NCI-H748 (cell line): ENCODE measurements around the gene FAM53C.
"Not testable (repeated sequence)": the region's sequence is repeated elsewhere in the genome, so short reads cannot be mapped to it uniquely, and the experiment has no call there.

Source experiments
- DNase-seq: peaks from one replicate; lab custom pipeline; 2025; ENCODE audit not compliant: unreplicated experiment; lab: John Stamatoyannopoulos, UW

FAM53C gene

DNA sequence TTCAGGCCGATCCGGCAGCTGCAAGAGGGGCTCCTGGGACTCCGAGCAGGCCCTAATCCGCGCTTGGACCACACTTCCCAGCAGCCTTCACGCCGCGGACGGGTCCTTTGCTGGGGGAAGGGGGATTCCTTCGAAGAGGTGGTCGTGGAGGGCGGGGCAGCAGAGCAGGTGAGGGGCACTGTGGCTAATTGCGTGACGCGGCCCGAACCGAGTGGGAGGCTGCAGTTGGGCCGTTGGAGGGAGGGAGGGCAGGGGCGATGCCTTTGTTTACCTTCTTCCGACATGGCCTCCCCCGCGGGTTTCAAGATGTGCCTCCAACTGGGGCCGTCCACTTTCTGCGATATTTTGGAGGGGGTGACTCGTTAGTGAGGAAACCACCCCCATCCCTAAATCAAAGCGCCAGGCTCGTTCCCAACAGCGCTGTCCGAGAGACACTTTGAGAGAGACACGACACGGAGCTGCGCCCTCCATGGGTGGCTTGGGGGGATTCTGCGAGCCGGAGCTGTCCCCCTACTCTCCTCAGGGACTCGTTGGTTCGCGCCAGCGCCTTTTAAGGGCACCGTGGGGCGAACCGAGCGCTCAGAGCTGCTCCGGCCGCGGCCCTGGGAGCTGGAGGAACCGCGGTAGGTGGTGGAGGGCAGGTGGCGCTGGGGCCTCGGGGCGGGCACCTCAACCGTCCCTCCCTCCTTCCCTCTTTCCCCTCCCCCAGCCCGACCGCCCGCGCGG, at the start of gene FAM53C:
TSS of gene FAM53C (plus strand) at position 582 of the 726 bp plus-strand sequence. CDS start 3,070 bp downstream, outside the sequence.
- peak; percentile 95 for DNase-seq

- no peak for DNase-seq
Measured at GRCh38 chr5:138289296-138289695, 48.8 kb upstream of the FAM53C start.

- DNase-seq = no peak
Measured at GRCh38 chr5:138303372-138303771, 34.7 kb upstream of the FAM53C start.

GRCh38 chr5:138305797-138306196, 32.3 kb upstream of the FAM53C start:
- DNase-seq = peak; percentile 18

DNA sequence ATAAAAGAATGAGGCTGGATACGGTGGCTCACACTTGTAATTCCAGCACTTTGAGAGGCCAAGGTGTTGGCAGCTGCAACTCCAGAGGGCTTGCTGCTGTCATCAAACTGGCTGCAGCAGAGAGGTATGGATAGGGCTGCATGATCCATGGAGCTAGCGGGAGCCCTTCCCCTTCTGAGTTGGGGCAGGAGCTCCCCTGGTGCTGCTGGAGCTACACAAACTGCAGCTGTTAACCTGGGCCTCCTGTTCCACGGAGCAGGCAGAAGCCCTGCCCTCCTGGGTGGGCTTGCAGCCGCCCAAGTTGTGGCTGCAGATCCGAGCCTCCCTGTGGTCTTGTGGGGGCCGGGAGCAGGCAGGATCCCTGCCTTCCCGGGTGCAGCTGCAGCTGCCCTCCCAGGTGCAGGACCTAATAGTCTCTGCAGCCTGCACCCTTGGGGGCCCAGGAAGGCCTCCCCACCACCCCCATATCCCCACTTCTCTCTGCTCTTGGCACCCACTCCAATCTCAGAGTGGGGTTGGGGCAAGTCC, 22.3 kb upstream of the FAM53C start:
- DNase-seq = no peak

- DNase-seq = no peak
Measured at GRCh38 chr5:138316355-138316754, 21.7 kb upstream of the FAM53C start.

DNA sequence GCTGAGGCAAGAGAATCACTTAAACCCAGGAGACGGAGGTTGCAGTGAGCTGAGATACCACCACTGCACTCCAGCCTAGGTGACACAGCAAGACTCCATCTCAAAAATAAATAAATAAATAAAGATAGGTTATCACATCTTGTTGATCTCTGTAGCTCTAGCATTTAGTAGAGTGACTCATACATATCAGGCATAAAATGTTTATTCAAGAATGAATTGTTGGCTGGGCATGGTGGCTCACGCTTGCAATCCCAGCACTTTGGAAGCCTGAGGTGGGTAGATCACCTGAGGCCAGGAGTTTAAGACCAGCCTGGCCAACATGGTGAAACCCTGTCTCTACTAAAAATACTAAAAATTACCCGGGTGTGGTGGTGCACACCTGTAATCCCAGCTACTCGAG, 19.9 kb upstream of the FAM53C start:
- not testable (repeated sequence) for DNase-seq

DNA sequence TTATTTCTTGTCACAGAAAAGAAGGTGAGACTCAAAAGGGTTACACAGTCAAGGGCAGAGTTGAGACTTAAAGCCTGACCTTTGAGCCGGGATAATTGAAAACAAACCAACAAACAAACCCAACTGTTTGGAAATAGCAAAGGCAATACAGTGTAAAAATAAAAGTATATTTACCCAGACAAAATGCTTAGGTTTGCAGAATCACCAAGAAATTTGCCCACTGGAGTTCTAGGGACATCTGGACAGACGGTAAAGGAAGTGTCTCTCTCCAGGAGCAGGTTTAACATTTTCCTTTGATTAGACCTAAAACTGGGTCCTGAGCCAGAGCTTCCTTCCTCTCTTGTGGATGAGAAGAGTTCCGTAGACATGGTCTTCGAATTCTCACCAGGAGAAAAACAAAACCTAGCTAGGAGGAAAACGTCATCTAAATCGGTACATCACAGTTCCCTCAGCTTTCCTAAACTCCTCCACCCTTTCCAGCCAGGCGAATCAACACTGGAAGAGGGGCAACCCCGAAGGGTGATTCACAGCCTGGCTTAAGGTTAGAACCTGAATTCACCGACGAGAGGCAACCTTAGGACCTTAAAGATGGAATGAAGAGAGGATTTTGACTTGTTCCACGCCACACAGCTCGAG, 7.1 kb upstream of the FAM53C start:
- no peak for DNase-seq

DNA sequence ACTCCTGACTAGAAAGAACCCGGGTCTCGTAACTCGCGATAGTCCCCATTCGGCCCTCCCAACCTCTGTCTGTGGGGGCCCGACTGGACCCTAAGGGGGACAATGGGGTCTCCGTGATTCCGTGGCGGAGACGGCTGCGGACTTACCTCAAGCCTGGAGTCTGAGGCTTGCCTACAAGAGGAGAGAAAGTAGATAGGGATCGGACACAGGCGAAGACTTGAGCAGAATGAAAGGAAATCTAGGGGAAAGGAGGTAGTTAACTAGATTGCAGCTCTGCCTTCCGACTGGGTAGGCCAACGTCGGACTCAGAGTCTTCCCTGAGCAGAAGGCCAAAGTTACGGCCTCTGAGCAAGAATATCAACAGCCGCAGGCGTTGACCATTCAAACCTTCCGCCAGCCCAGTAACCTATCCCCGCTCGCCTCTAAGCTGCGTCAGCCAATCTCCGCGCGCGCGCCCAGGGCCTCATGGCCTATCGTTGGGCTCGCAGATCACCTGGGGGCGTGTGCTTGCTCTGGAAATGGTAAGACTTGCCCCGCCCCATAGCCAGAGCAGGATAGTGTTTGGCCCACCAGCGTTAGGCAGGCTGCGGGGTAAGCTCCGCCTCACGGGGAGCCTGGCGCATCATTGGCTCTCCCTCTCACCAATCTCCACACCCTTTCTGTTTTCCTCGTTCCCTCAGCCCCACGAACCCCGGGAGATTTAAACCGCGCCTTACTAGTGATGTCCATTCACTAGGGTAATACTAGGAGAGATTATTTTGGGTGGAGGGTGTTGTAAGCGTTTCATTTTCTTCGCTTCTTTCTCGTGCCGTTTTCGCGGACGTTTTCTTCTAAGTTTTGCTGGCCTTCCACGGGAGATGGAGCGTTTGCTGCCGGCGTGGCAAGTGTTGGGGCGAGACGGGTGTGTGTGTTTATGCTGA, 6.4 kb upstream of the FAM53C start, which contains the start of gene CDC25C:
TSS of gene CDC25C (minus strand) at position 356 of the 920 bp plus-strand sequence. CDS start 624 bp downstream, outside the sequence.
- DNase-seq = peak; percentile 99

DNA sequence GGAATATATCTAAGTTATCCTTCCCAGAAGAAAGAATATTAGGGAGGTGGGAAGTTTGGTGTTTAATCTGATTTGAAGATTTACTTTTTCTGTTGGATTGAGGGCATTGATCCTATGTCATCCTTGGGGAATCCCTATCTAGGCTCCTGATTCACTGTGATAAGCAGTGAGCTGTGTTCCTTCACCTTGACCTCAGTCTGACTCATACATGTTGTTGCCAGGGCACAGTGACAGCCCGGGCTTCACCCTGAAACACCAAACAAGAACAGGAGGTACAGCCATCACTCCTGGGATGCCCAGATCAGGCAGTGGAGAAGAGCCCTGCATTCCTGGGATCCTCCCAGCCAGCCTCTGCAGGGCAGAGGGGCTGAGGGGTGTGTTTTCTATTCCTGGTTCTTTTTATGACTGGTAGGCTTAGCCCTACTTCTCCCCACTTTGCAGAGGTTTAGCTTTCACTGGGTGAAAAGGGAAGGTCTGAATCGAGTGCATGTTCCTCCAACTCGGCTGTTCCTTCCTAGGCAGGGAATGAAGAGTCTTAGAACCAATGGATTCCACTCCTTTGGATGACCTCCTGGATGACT, 3.1 kb upstream of the FAM53C start:
- no peak for DNase-seq

GRCh38 chr5:138336952-138337684, 948 bp upstream of the FAM53C start:
- DNase-seq = peak; percentile 87

DNA sequence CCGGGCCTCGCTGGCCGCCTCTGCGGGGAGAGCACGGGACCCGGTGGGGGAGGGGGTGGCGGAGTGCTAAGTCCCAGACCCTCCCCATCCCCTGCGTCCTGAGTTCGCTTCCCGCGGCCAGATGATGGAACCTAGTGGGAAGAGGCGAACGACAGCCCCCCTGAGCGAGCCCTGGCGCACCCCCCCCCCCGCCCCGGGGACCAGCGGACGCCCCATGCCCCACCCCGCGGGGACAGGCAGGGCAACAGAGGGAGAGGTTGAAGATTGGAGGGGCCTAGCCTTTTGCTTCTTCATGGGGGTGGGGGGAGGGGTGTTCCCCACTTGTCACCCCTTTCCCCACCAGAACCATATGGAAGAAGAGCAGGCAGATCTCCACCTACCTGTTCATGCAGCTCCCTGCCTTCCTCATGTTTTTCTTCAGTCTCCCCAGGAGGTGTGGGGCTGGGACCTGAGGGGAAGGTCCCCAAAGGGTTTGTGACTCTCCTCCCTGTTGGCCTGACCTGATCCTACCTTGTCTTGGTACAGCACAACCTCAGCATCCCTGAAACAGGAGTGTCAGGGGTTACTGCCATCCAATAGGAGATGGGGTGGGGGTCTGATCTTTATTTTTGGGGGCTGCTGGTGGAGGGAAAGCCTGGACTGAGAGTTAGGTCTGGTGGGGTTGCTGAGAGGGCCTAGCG, 485 bp downstream of the FAM53C start:
- DNase-seq = peak; percentile 32

DNA sequence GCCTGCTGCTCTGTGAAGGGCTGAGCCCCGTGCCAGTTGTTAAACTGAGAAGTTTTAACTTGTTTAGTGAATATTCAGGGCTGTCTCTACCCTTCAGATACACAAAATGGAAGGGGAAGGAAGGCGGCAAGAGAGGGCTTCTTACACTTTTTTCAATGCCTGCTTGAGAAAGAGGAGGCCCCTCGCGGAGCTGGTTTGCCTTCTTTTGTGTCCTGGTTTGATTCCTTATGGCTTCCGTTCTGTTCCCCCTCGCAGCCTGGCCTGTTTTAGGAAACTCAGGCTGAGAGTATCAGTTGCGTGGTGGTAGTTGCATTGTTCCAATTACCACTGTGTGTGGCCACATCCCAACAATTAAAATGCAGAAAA, 1.0 kb downstream of the FAM53C start:
- no peak for DNase-seq

- DNase-seq = no peak
Measured at GRCh38 chr5:138339464-138339863, 1.4 kb downstream of the FAM53C start.

DNA sequence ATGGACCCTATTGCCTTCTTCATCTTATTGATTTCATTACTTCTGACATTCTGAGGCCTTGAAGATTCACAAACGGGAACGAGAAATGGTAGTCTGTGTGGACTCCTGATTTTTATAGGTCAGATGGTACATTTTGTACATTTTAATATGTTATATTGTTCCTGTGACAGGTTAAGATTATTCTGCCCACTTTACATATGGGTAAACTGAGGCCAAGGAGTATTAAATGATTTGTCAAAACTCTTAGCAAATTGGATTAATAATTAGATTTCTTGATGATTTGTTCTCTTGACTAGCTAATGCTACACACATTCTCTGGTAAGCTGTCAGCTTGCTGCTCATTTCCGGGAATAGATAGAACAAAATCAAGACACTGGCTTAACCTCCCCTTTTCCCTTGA, 1.9 kb downstream of the FAM53C start:
- no peak for DNase-seq

GRCh38 chr5:138344887-138345622, 7.0 kb downstream of the FAM53C start:
- no peak for DNase-seq

DNA sequence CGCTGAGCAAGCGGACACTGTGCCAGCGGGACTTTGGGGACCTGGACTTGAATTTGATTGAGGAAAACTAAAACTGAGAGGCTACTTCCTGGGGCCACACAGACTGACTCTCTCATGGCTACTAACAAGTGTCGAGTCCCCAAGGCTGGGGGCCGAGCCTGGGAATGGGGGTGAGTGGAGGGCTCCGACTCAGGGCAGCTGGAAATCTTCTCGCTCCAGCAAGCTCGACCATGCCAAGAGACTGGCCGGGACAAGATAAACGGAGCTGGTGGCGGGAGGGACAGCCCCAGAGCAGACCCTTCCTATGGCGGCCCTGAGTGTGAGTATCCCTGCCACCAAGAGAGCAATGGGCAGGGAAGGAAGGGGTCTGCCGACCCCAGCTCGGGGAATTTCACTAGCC, 8.8 kb downstream of the FAM53C start:
- DNase-seq = no peak

- no peak for DNase-seq
Measured at GRCh38 chr5:138349852-138350562, 11.9 kb downstream of the FAM53C start.

- no peak for DNase-seq
Measured at GRCh38 chr5:138350563-138350890, 12.5 kb downstream of the FAM53C start.
